ENCODE results near the gene NR3C1. TPM values are rescaled to one million over a fixed set of nuclear protein-coding genes. Genes with fewer than 3 reads are reported as not detected.

Gene NR3C1
- 10 to 100 TPM in 1 of 2 donors, 1 to 10 TPM in 1; 9.5 to 20.5 TPM for total RNA-seq
- polyA plus RNA-seq (2013, experiment 1 of 2): 5.1 TPM
- 4.6 TPM for polyA plus RNA-seq (2013, experiment 2 of 2)
- long read RNA-seq, experiment 1, partial matches to known transcripts: 0 of 4 reads
- long read RNA-seq, experiment 1, other reads (novel, unspliced or antisense): 4 of 4 reads
- long read RNA-seq, experiment 2, partial matches to known transcripts: 2 of 11 reads
- long read RNA-seq, experiment 2, other reads (novel, unspliced or antisense): 6 of 11 reads
- long read RNA-seq, experiment 3, full-length matches to known transcripts: 8 of 30 reads
- long read RNA-seq, experiment 3, partial matches to known transcripts: 19 of 30 reads
- long read RNA-seq, experiment 3, other reads (novel, unspliced or antisense): 3 of 30 reads
- long read RNA-seq, experiment 4, partial matches to known transcripts: 0 of 2 reads
- long read RNA-seq, experiment 4, other reads (novel, unspliced or antisense): 2 of 2 reads

GRCh38 chr5:143403593-143404415 lies at the start of gene NR3C1:
Gene NR3C1 (minus strand): TSS chr5:143403686. CDS start chr5:143400839, 2,847 bp downstream.
- Histone ChIP-seq H3K36me3 (ENCODE audit: control insufficient read depth, insufficient read depth, low read length) (peaks cover 8% of the 10 kb centered on the region), H3K27me3 (ENCODE audit: control insufficient read depth, insufficient read depth, low read length, poor library complexity, severe bottlenecking) (no peaks in the 10 kb centered on the region), H3K4me1 (ENCODE audit: control insufficient read depth, insufficient read depth, low read length) (peaks cover 7% of the 10 kb centered on the region), H3K4me3 (ENCODE audit: low read length) (peak within 1 kb of the TSS; percentile 89), H3K27ac (ENCODE audit: low read depth, low read length) (no peak within 1 kb of the TSS), H3K9me3 (ENCODE audit: control insufficient read depth, low read length) (peaks cover 4% of the 10 kb centered on the region), H3K9ac (ENCODE audit: extremely low read depth, low read length, poor library complexity, severe bottlenecking) (peak within 1 kb of the TSS; percentile 32)
- peaks cover 36% of the 10 kb centered on the region for H3K4me1 Mint-ChIP-seq
- peak; percentile 87 for DNase-seq
- peak; percentile 70 for TF ChIP-seq CTCF (conservative IDR thresholded peaks at IDR 0.05)
- H3K27ac Mint-ChIP-seq: no peak within 1 kb of the TSS
- WGBS, 2 experiments (ENCODE audit: insufficient coverage in 1 of 2, insufficient read length in 1 of 2): 0 to 2% methylated on average over 11 to 114 of the region's 114 CpGs
- H3K9me3 Mint-ChIP-seq: no peaks in the 10 kb centered on the region
- peak within 1 kb of the TSS; percentile 79 for H3K4me3 Mint-ChIP-seq
- H3K36me3 Mint-ChIP-seq (ENCODE audit: low read depth): peaks cover 11% of the 10 kb centered on the region
- peaks cover 32% of the 10 kb centered on the region for H3K27me3 Mint-ChIP-seq (ENCODE audit: insufficient read depth)

- H3K4me1 Mint-ChIP-seq: peaks cover 16% of the 10 kb centered on the region
These were observed 46.3 kb upstream of the NR3C1 start for GRCh38 chr5:143449772-143450171.

More at GRCh38 chr5:143449772-143450171, 46.3 kb upstream of the NR3C1 start:
- Mint-ChIP-seq H3K27ac (no peak overlapping the region), H3K36me3 (ENCODE audit: low read depth) (no peaks in the 10 kb centered on the region), H3K27me3 (ENCODE audit: insufficient read depth) (peaks cover 4% of the 10 kb centered on the region), H3K4me3 (no peak overlapping the region), H3K9me3 (no peaks in the 10 kb centered on the region)
- DNase-seq: no peak
- Histone ChIP-seq H3K9ac (ENCODE audit: extremely low read depth, low read length, poor library complexity, severe bottlenecking) (no peak overlapping the region), H3K27ac (ENCODE audit: low read depth, low read length) (no peak overlapping the region), H3K27me3 (ENCODE audit: control insufficient read depth, insufficient read depth, low read length, poor library complexity, severe bottlenecking) (no peaks in the 10 kb centered on the region), H3K4me1 (ENCODE audit: control insufficient read depth, insufficient read depth, low read length) (no peaks in the 10 kb centered on the region), H3K4me3 (ENCODE audit: low read length) (no peak overlapping the region), H3K9me3 (ENCODE audit: control insufficient read depth, low read length) (no peaks in the 10 kb centered on the region), H3K36me3 (ENCODE audit: control insufficient read depth, insufficient read depth, low read length) (no peaks in the 10 kb centered on the region)
- TF ChIP-seq CTCF (conservative IDR thresholded peaks at IDR 0.05): no peak
- 93 to 98% methylated on average over 5 of the region's 5 CpGs for WGBS, 2 experiments (ENCODE audit: insufficient coverage in 1 of 2, insufficient read length in 1 of 2)

Measured in endodermal cell (in vitro differentiated cells).